Suppressor macrophage (primary cell): ENCODE measurements around the gene SHPK.
A peak's percentile ranks its signal among the peaks of the same experiment; 100 is the strongest.

Experiments used
- DNase-seq, 4 experiments: peaks; one replicate each; pipeline ENCODE4 v3.0.0-alpha.2; 2020 to 2022
- total RNA-seq, 17 experiments: gene quantifications; one replicate each; lab custom pipeline; 2026; ENCODE audit warnings: mixed read lengths in 6 of 17, inconsistent platforms in 3 of 17; lab: John Stamatoyannopoulos, UW

Gene SHPK, protein sequence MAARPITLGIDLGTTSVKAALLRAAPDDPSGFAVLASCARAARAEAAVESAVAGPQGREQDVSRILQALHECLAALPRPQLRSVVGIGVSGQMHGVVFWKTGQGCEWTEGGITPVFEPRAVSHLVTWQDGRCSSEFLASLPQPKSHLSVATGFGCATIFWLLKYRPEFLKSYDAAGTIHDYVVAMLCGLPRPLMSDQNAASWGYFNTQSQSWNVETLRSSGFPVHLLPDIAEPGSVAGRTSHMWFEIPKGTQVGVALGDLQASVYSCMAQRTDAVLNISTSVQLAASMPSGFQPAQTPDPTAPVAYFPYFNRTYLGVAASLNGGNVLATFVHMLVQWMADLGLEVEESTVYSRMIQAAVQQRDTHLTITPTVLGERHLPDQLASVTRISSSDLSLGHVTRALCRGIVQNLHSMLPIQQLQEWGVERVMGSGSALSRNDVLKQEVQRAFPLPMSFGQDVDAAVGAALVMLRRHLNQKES
- 0.64 to 4.4 (median 3.0) reads per million in 17 experiments for total RNA-seq

DNA sequence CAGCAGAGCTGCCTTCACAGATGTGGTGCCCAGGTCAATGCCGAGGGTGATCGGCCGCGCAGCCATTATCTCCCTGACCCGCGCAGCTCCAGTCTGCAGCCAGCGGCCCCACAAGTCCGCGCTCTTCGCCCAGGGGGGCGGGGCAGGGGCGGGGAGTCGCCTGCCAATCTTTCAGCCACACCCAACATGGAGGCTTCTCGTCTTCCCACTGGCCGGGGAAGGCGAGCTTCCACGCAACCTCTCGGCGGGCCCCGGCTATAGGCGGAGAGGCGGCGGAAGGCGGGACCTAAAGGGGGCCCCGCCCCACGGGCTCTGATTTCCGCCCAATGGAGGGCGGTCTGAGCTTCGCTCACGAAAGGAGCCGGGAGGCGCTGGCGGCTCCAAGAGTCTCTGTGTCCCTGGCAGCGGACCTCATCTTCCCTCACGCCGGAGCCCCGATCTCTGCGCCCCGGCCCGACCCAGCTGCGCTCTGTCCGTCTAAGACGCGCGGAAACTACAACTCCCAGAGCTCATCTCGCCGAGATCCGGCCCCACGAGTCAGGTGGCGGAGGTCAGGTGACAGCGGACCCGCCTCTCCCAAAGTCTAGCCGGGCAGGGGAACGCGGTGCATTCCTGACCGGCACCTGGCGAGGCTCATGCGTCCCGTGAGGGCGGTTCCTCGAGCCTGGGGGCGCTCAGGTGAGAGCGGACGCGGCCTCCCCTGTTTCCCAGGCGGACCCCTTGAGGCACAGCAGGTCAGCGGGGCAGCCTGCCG, at the start of gene SHPK, which contains the start of gene CTNS:
Gene SHPK (minus strand): TSS at position 97 of the 754 bp plus-strand sequence. CDS start 31 bp downstream, at position 66.
Gene CTNS (plus strand): TSS at position 607 of the 754 bp plus-strand sequence. CDS start 3,447 bp downstream, outside the sequence.
- DNase-seq, result peak; percentile 97 to 99 (median 99)

DNA sequence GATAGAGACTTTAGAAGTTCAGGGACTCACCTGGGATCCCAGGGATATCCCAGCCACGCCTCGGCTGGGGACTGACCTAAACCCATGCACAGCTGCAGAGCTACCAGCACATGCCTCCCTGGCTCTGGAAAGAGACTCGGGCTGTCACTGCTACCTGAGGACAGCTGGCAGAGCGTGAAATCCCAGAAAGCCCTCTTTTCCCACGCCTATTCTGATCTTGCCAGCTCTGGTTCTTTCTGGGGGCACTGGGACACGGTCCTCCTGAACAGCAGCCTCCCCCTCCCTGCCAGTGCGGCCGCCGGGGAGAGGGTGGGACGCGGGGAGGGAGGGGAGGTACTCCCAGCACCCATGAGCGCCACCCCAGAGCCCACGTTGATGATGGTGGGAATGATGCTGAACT, 49.1 kb upstream of the SHPK start:
- no peak for DNase-seq

DNA sequence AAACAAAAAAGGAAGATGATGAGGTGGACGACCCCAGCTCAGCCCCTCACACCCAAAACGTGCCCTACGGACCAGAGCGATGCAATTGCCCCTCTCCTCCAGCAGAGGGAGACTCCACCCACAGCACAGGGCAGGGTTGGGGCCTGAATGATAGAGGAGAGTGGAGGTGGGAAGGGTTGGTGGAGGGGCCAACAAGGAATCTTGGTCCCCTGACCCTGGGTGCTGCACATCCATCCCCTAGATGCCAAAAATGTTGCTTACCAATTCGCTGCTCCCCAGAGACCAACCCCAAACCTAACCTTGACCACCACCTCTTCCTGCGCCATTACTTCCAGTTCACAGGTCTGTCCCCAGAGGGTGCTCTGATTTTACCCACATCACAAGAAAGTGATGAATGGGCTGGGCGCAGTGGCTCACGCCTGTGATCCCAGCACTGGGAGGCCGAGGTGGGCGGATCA, 47.0 kb upstream of the SHPK start:
- peak; percentile 52 to 71 (median 60) for DNase-seq

DNA sequence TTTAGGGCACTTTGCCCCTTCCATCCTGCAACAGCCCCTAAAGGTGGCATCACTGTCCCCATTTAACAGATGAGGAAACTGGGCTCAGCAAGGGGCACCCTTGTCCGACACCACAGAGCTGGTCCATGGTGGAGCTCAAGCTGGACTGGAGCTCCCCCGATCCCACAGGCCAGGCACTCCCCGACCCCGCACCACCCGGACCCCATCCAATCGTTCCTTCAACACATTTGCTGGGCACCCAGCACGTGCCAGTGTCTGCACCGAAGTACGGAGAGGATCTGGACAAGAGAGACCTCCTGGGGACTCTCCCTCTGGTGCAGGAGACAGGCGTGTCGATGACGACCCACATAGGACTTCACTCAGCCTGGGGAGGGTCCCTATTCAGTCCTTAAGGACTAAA, 46.0 kb upstream of the SHPK start:
- no peak for DNase-seq

DNA sequence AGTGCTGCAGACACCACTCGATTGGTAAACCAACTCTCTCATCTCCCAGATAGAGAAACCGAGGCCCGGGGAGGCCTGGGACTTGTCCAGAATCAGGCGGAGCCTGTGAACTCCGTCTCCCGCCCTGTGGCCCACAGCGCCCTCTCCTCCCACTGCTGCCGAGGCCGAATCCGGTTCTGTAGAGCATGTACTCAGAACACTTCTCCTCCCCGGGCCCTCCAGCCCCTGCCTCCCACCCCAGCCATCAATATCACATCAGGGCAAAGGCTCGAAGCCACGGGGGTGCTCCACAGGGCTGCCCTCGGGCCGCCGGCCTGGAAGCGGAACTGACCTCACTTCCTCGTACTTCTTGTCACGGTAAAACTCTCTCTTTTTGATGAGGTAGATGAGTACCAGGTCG, 45.5 kb upstream of the SHPK start:
- peak in 1 of 4 experiments; percentile 32 for DNase-seq

DNA sequence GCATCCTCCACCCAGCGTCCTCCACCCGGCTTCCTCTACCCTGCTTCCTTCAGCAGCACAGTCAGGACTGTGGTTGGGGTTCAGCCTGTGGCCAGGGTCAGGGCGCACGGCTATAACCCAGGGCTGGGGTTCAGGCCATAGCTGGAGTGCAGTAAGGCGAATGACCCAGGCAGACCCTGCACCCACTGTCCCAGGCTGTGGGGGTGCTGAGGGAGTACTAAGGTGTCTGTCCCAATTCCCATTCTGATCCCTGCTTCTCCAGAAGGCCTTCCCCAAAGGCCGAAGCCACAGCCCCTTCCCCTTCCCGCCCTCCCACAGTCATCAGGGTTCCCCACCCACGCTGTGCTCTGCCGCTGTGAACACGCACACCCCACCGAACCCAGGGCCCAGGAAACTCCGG, 45.0 kb upstream of the SHPK start:
- no peak for DNase-seq

DNA sequence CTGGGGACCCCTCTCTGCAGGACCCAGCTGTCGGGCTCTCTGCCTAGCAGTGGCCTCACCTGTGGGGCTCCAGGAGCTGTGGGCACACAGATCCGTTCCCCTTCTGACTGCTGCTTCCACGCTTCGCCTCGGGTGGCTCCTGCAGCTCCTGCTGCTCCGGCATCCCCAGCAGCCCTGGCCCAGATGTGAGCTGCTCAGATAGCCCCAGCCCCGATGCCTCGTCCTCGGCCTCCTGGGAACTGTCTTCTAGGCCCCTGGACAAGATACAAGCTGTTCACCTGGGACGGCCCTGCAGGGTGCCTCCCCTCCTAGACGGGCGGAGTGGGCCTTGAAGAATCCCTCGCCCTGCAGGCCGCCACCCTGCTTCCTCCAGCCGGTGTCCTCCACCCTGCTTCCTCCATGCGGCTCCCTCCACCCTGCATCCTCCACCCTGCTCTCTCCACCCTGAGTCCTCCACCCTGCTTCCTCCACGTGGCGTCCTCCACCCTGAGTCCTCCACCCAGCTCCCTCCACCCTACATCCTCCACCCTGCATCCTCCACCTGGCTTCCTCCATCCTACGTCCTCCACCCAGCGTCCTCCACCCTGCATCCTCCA, 43.6 kb upstream of the SHPK start:
- DNase-seq, result no peak

DNA sequence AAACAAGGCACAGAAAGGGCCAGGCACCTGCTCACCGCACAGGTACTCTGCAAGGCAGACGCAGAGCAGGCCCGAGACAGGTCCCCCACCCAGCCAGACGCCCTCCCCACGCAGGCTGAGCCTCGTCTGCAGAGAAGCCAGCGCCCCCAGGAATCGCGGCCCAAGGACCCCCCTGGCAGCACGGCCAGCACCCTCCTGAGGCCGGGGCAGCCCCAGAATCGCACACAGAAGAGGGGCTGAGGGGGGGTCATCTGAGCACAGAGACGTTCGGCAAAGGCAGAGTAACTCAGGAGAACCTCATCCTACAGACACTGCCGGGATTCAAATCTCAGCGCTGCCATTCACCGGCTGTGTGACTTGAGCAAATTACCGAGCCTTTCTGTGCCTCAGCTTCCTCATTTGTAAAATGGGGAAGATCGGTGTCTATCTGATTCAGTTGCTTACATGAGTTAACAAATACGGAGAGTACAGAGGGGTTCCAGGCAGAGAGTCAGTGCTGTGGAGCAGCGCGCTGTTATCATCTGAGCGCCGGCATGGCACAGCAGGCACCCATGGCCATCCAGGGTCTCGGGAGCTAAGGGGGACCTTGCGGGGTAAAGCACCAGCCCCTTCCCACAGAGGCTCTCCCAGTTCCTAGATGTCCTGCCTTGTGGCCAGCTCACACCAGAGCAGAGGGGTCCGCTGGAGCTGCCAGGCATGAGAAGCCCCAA, 42.9 kb upstream of the SHPK start:
- peak in 3 of 4 experiments; percentile 40 to 56 (median 46) for DNase-seq

DNA sequence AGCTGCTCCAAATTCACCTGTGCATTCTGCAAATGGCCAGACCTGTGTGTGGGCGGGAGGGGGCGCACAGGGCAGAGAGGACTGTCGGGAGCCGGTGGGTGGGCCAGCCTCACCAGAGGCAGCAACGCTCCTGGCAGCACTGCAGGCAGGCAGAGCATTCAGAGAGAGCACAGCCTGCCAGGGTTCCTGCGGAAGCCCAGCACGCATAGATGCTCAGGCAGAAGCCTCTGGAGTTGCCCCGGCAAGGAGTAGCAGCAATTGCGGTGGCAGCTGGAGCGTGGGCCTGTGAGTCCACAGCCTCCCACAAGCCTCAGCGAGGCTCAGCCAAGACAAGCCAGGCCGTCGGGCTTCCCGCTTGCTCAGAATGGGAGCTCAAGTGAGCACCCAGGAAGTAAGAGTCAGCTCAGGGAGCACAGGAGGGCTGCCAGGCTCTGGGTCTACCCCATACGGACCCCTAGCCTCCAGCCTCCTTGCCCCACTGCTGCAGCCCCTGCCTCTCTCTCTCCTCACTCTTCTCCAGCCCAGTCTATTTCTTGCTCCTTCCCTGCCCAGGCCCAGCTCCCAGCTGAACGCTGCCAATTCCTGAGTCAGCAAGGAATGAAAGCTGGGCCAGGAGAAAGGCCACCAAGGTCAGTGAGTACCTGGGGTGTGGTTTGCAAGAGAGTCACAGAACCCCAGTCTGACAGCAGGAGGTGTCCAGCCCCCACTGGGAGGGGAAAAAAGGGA, 42.2 kb upstream of the SHPK start:
- no peak for DNase-seq

DNA sequence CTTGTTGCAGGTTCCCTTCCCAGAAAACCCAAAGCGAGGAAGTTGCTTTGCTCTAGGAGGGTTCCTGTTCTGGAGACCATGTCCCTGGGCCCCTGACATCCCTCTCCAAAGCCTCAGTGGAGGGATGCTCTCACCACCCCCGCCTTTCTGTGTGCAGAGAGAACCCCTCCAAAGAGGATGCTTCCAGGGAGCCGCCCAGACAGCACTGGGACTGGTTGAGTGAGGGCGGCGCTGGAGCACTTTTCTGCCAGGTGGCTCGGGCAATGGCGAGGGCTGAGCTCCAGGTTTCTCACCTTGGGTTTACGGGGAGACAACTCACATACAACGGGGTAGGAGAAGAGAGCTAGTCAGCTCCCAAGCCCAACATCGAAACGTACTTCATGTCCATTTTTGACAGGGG, 39.8 kb upstream of the SHPK start:
- no peak for DNase-seq

DNA sequence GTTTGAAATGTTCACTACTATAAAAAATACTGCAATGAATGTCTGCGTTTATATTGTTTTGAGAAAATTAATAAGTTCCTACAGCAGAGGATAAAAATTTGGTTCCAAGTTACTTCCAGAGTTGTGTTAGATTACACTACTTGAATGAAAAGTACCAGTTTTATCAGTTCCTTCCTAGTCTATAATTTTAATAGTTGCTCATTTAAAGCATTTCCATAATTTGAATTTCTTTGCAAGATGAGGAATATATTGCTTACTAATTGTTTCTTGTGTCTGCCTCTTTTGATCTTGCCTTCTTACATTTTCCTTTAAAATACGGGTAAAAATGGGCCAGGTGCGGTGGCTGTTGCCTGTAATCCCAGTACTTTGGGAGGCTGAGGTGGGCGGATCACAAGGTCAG, 36.5 kb upstream of the SHPK start:
- DNase-seq, result no peak

DNA sequence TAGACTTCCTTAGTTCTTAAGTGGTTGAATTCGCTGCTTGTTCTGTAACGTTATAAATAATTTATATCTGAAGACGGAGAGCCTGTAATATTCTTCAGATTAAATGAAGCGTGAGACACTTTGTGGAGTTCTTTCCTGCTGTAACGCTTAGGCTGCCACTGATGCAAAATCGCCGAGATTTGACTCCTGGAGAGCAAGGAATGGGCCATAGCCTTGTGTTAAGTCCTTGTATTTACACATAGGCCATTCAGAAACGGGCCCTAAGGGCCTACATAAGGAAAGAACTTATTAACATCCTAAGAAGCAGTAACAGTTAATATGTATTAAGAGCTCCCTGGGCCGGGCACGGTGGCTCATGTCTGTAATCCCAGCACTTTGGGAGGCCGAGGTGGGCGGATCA, 33.5 kb upstream of the SHPK start:
- DNase-seq, result no peak

DNA sequence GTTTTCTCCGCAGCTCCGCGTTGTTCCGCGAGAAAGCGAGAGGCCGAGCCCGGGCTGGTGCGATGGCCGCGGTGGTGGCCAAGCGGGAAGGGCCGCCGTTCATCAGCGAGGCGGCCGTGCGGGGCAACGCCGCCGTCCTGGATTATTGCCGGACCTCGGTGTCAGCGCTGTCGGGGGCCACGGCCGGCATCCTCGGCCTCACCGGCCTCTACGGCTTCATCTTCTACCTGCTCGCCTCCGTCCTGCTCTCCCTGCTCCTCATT, 33.0 kb upstream of the SHPK start:
- no peak for DNase-seq

DNA sequence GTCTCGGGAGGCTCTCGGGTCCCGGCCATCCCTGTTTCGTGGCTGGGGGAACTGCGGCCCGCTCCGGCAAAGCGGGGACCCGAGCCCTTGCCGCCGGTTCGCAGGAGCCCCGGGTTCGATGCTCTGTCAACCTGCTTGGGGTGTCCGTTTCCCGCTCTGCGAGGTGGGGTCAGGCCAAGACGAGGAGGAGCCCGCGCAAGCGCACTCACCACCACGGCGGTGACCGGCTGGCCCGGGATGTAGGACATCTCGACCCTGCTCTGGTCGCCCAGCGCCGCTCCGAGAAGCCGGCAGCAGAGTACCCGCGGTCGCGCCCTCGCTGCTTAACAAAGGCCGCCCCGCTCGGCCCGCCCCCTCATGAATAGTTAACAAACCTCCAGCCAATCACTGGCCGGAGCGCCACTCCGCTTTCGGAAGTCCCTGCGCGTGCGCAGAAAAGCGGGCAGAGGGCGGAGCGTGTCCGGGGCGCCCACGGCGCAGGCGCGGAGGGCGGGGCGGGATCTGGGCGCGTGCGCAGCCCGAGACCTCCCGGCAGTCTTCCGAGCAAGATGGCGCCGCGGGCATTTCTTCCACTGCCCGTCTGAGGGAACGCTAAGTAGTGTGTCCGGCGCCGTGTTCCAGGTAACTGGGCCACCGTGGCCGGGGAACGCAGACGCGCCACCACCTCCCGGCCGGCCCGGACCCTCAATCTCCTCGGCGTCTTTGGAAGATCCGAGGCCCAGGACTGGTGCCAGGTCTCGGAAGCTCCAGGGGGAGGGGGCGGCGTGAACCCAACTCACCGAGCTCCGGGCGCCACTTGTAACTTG, 32.4 kb upstream of the SHPK start, which contains the start of the genes EMC6 and TAX1BP3:
Gene EMC6 (plus strand): TSS at position 534 of the 806 bp plus-strand sequence. CDS start 335 bp downstream, outside the sequence.
Gene TAX1BP3 (minus strand): TSS at position 300 of the 806 bp plus-strand sequence. CDS start 52 bp downstream, at position 248.
- DNase-seq, result peak; percentile 99 to 100 (median 100)

DNA sequence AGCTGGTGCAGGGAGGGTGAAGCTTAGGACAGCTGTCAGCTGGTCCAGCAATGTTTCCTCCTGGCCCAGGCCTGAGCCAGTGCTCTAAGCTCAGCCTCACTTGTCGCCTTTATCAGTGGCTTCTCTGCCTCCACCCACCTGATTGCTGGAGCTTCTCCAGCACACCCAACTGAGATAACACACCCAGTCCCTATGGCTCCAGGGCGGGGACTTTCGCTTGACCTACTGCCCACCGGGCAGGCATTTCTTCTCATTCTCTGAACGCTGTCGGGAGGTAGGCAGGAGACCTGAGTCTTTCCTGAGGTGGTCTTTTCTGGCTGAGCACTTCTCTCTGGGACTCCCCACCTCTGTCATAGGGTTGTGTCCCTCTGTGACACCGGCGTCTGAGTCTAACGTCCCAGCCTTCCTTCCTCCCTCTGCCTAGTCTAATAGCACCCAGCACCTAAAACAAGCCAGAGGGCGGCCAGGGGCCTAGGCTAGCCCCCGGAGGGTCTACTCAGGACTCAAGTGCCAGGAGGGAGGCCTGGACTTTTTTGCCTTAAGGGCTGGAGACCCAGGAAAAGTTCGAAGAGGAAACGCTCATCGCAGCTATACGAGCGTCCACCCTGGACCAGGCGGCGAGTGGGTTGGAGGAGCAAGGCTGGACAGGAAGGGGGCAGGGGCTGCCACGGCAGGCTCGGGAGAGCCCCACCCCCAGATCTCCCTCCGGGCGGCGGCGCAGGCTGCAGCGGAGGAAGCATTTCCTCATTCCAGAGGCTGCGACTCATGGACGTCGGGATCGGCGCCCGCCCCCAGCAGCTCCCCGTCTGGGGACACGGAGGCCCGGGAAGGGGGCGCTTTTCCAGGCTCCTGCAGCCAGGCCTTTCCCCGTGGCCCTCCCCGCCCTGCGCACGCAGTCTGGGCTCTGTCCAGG, 31.6 kb upstream of the SHPK start:
- peak; percentile 63 to 86 (median 78) for DNase-seq

DNA sequence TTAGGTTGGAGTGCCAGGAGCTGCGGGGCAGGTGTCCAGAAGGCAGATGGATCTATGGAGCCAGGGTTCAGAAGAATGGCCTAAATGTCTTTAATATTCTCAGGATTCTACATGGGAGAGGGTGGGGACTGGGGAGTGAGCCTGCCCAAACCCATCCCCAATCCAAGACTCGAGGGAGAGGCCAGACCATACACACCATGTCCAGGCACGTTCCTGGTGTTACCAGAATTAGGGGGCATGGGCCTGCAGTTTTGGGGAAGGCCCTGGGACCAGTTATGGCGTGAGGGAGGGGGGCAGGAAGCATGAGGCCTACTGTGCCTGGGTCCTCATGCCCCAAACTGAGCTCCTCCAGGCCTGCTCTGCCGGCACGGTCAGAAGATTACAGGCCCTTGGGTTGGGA, 30.5 kb upstream of the SHPK start:
- no peak for DNase-seq

DNA sequence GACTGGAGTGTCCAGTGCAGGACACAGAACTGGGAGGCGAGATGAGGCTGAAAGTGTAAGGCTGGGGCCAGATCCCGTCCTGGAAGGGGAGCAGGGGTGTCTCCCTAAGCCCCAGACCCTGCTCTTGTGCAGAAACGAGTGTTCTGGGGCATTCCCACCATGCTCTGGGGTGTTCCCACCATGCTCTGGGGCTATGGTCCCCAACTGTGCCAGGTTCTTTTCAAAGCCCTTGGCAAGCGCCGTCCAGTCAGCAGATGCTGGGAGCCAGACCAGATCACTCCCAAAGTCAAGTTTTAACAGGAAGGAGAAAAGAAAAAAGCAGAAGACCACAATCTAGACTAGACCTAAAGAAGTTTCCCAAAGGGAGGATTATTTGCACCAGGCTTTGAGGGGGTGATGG, 29.8 kb upstream of the SHPK start:
- DNase-seq, result no peak

DNA sequence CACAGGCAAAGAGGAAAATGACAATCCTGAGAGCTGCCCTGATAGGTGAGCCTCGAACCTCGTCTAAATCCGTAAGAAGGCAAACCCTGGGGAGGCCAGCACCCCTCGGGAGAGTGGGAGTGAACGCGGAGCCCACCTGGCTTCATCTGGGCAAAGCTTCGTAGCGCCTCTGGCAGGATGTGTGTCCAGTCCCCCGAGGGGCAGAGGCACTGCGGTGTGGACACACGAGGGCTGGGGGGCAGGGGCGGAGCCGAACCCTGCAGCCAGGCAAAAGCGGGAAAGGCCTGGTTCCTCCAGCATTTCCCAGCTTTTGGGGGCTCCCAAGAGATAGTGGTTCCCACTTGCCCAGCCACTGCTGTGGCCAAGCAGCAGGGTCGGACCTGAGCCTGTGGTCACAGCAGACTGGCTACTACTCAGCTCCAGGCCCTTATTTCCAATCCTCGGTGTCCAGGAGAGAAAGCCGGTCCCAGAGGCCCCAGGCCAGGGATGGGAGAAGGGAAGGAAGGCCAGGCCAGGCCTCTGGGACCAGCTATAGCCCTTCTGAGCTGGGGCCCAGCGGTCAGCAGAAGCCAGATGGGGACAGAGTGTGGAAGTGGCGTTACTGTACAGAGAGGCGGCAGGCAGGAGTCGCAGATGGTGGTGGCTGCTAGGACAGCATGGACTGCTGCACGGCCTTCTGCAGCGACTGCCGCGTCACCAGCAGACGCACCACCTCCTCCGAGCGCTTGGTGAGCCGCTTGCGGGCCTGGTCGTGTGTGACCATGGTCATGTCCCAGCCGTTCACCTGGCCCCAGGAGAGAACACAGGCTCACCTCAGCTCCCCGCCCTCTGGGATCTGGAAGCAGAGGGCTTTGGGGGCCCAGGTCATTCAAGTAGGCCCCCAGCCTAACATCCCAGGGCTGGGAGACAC, 27.3 kb upstream of the SHPK start:
- DNase-seq, result no peak
